ENCODE results near the gene TXNRD1.

- TF ChIP-seq CTCF (IDR thresholded peaks at IDR 0.05), result no peak
- no peak for TF ChIP-seq EP300 (IDR thresholded peaks at IDR 0.05)
Observed at GRCh38 chr12:104314242-104314614, 98.6 kb downstream of the TXNRD1 start.

All from ovary (tissue), 3 donors.